Activated CD8-positive, alpha-beta memory T cell treated with anti-CD3 and anti-CD28 coated beads, Interleukin-2, amount 50 U/mL, for 24 hours (primary cell): ENCODE data around the gene NTNG1.

Source experiments
- DNase-seq: peaks from one replicate; pipeline ENCODE4 v3.0.0-alpha.2; 2020; ENCODE audit errors: extremely low read depth

The NTNG1 gene

DNA sequence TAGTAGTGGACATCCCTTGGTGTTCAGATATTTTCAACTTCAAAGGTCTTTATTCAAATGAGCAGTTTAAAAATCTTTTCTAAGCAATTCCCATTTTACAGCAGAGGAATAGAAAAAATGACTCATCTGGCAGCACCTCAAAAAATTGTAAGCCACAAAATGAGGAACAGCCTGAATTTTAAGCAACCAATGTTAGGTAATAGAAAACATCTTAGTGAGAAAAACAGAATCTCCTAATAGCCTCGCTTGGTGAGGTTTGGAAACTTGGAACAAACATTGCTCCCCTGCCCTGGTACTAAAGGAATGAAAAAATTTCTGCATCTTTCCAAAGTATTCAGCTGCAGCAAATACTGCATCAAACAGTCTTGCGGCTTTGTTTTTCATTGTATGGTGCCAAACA, 264.4 kb downstream of the NTNG1 start:
- DNase-seq, result no peak

DNA sequence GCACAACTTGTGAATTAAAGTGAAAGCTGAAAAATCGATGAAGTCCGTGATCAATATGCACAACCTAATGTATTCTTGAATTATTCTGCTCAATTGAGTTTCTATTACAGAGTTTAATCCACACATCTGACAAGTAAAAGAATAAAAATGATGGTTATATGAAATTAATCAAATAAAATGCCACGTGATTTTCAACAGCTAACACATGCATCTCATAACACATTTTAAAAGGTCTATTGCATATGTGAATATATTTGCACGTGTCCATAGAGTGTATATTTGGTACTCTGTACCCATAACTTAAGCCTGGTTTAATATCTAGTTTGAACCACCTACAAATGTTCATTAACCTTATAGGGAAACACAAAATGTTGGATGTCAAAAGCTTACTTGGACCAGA, 266.2 kb downstream of the NTNG1 start:
- DNase-seq, result no peak

DNA sequence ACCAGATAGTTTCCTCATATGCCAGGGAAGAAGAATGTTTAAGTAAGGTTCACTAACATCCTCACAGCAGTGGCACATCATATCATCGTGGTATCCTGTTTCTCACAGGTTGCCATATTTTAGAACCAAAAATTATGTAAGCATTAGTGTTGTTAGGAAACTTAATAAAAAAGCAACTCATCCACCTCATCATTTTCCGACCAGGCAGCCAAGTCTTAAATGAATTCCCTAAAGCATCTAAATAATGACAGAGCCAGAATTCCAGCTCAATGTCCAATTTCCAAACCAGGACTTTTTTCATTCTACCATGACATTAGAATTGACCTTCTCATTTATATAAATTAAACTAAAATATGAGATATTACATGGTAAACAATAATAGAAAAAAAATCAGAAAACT, 272.7 kb downstream of the NTNG1 start:
- DNase-seq, result no peak

DNA sequence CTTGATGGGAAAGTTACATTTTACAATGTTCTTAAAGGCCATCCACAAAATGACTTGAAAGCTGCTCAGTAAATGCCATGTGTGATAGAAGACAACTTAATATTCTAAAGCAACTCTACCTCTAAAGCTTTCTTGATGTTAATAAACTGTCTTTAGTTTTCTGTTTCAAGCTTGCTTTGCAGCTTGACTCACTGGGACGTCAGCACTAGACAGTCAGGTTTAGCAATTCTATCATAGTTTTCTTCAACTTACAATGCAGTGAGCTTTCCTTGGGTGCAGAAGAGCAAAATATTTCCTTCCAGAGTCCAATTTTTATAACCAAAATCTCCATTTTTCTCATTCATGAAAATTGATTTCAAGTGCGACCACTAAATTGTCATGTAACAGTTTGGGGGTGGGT, 273.1 kb downstream of the NTNG1 start:
- DNase-seq, result no peak

DNA sequence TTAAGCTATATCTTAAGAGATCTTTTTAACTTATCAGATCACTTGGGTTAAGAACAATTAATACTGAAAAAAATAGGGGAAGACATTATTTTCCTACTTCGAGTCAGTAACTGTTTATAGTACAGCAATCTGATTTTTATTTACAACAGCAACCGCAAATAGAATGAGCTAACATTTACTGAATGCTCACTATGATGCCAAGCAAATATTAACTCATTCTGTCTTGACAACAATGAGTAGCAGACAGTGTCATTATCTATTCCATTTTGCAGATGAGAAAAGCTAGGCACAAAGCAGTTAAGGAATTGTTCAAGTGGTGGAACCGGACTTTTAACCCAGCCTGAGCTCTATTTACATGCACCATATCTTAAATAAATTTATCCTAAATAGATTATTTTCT, 273.7 kb downstream of the NTNG1 start:
- no peak for DNase-seq

DNA sequence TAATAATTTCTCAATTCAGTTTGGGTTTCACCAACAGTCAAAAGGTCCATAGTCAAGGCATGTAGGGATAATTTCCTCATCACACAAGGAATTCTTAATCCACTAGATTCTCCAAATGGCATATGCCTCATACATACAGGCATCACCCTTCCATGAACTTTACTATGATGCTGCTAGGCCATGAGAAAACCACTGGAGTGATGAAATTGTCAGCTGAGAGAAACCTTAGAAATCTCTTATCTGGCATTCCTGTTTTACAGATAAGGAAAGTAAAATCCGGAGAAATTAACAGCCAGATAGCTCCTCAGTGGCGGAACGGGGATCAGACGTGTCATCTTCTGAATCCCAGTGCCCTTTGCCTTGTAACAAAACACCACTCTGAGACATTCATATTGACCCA, 274.4 kb downstream of the NTNG1 start:
- DNase-seq, result no peak

DNA sequence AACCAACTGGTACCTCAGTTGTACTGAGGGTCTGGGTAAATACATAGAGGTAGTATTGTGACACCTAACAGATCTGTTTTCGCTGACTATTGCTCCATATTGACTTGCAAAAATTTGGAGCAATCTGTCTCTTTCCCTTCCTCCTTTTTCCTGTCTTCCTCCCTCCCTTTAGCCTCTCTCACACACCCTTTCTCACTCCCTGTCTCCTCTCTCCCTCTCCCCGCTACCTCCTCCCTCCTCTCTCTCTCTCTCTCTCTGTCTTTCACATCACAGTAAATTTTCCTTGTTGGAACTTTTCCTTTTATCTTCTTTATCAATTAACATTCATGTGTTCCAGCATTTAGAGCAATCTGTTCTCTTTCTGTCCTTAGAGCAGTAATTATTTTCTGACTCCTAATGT, 278.2 kb downstream of the NTNG1 start:
- DNase-seq, result no peak

DNA sequence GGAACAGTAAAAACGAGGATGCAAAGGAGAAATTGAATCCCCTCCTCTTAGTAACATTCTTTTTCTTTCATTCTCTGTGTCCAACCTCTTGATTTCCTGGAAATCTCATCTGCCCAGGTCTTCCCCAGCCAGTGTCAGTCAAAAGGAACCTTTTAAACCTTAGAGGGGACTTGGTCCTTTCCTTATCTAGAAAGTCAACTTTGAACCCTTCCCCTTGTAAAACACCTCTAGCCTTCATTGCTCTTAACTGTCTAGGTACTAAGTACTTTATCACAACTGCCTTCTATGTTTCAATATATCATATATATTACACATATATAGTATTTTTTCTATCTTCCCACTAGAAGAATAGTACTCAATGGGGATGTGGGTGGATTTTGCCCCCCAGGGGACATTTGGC, 282.1 kb downstream of the NTNG1 start:
- no peak for DNase-seq

DNA sequence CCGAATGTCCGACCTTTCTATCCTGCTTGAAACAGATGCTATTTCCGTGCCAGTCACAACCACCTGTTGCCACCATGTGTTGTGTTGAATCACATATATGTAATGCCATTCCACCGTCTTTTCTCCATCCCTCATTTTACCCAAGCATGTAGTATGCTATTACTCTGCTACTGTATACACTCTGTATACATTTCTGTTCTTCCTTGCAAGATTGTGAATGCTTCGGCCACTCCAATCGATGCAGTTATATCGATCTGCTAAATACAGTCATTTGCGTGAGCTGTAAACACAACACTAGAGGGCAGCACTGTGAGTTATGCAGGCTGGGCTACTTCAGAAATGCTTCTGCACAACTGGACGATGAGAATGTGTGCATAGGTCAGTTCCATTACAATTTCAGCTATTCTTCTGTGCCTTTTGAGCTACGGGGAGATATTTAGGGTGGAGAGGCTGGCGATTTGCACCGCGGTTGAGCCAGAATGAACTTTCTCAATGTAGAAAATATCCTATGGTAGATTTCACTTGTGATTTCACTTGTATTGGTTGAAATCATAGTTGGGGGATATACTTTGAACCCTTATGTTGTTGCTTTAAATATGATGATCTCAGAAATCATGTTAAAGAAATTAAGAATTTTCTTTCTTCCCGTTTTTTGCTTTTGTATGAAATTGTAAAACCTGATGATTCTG, 289.8 kb downstream of the NTNG1 start:
- DNase-seq, result no peak

DNA sequence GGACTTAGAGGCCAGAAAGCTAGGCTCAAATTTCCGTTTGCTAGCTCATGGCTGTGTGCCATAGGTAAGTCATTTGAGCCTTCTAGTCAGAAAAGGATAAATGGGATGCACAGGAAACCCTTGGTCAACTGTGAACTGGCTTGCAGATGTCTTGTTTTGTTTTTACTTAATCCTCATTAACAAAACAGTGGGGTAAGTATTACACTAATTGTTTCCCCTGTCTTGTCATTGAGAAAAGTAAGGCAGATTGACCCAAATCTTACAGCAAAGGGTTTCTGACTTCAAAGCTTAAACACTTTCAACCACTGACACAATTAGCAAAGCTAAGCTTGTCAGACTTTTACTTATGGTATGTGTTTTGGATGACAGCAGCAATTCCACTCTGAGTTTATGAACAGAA, 291.3 kb downstream of the NTNG1 start:
- no peak for DNase-seq

DNA sequence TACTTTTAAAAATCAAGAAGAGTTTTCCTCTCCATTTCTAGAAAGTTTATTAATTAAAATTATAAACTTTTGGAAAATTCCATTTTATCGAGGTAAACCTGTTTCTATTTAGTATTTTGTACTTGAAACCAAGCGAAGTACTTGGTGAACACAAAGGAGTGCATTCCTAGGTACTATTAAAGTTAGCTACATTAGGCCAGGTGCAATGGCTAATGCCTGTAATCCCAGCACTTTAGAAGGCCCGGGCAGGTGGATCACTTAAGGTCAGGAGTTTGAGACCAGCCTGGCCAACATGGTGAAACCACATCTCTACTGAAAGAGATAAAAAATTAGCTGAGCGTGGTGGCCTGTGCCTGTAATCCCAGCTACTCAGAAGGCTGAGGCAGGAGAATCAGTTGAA, 292.2 kb downstream of the NTNG1 start:
- DNase-seq, result no peak

DNA sequence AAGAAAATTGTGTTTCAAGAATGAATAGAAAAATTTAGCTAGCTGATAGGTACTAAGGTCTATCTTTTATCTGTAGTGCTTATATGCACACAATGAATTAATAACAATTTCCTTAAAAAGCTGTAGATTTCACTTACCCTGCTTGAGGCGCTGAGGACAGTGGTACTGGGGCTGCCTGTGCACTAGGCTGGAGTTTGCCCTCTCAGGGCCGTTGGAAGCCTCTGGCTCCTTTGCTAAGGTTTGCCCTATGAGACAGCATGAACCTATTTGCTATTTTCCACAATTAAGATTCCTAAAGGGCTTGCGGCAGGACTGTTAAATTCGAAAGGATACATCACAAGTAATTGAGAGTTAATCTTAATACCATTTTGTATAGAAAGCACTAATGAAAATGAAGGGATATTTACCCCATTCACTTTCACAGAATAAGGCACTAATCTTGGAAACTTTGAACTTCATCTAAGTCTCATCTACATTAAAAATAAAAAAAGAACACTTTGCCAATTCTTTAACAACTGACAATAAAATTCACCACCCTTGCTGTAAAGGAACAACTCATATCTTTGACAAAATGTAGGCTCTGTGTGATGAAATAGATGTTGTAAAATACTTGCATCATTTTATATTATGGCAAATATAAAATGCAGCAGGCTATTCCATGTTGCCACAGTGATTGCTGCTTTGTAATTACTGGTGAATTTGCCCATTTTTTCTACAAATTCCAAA, 293.0 kb downstream of the NTNG1 start:
- no peak for DNase-seq

DNA sequence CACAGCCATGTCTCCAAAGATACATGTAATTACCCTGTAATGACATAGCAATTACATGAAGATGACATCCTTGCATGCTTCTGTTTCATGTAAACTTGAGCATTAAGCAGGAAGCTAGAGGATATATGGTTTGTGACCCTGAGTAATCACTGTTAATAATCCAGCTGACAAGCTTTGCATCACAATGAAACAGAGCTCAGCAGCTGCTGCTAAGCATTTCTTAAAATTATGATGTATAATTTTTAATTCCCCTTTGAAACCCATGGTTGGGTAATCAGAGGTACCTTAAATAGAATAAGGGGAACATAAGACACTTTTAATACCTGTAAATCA, 293.5 kb downstream of the NTNG1 start:
- DNase-seq, result no peak

DNA sequence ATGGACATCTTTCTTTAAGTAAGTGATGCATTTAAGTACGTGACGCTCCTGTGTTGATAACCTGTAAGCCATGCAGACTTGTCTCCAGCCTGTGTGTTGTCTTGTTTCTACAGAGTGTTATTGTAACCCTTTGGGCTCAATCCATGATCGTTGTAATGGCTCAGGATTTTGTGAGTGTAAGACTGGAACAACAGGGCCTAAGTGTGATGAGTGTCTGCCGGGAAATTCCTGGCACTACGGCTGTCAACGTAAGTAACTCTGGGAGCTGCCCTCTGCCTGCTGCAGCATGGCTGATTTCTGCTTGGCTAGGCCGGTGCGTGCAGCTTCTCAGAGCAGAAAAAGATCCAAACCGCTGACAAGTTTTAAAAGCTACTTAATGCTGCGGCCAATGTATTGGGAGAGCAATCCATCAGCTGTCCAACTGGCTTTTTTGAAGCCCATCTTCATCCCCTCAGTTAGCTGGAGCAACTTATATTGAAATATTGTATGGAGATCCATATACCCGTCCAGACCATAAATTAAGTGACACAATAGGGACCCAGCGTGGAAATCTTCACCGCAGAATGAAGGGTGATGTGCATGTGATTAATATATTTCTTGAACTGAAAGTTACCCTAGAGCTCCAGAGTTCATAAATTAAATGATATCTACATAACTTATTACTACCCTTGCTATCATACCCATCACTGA, 295.9 kb downstream of the NTNG1 start:
- no peak for DNase-seq

DNA sequence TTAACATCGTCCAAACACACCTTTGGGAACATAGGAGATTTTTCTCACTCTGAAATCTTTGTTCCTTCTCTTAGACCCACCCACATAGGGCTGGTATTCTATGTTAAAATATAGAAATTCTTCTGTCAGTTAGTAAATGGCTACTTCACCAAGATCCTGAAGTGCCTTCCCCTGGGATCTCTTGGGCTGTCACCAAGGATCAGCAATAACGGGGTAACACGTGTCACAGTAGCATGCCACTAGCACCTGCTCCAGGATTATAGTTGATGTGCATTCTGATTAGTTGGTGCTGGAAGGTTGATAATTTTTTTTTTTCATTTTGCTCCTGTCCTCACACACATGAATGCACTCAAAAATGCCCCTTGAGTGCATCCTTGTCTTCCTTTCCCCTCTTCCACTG, 298.7 kb downstream of the NTNG1 start:
- DNase-seq, result no peak

DNA sequence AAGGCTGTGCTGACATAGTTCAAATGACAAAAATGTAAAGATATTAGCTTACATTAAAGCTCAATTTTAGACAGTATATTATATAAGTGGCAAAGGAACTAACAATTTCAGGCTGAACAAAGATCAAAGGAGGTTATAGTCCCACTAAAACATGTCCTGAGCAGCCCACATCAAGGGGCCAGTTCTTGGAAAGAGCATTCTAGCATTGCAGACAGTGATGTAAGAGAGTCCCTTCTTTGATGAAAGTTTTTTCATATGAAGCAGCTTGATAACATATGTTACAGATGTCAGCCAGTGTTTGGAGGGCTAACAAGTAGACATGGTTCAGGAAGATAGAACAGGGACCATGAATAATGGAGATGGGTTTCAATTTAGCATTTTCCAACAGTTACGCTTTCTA, 301.7 kb downstream of the NTNG1 start:
- DNase-seq, result no peak

DNA sequence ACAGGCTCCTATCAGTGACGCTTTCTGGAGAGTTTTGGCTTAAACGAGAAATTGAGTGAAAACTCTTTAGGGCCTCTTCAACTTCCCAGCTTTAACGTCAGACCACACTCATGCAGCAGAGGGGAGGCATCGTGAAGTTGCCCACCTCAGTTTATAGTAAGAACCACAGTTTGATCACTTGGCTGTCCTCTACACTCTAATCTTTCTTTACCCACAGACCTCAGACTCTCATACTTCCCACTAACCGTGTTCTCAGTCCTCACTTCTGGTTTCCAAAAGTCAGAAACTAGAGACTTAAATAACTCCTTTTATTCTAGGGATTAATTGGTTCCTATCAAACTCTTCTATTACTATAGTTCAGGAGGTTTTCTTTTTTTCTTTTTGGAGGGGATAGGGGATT, 302.2 kb downstream of the NTNG1 start:
- no peak for DNase-seq

DNA sequence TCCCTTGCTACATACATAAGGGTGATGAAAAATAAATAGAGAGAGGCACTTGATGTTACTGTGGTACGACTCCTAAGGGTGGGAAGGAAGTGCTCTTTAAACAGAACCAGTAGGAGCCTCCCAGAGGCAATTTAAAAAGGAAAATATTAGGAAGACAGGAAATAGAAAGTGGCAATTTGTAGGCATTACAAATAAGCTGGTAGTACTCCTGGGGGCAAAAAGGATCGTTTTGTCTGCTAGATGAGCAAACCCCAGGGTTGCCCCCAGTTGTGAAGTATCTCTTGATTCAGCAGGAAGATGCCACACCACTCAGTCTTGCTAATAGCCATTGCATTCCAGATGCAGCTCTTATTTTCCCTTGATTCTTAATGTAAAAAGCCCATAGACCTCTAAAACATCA, 303.0 kb downstream of the NTNG1 start:
- no peak for DNase-seq

DNA sequence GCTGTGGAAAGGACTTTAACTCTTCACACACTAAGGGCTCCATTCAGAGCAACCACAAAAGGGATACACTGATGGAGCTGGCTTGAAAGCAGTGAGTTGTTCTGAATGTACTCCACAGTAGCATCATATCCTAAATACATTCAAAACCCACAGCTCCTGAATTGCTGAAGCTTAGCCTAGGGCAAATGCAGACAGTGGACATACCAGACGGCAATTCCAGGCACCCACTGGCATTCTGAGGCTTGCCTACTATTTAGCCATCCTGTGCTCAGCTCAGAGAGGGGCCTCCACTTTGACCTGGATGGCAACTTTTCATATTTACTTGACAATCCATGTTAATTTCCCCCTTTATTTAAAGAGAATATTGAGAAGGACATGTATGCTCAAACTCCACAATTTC, 303.5 kb downstream of the NTNG1 start:
- no peak for DNase-seq

DNA sequence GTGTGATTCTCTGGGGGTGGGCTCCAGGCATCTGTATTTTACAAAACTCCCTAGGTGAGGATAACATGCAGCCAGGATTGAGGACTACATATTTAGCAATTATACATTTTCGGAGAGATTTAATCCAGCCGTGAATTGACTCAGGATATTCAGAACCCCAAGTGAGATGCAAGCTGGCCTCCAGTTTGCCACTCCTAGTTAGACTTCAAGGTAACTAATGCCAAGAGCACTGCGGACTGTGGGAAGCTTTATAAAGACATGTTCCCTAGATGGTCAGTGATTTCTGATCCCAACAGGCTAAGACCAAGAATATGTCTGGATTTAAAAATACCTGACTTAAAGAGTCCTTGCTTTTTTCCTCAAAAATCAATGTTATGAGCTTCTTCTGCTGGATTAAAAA, 308.5 kb downstream of the NTNG1 start:
- DNase-seq, result no peak

DNA sequence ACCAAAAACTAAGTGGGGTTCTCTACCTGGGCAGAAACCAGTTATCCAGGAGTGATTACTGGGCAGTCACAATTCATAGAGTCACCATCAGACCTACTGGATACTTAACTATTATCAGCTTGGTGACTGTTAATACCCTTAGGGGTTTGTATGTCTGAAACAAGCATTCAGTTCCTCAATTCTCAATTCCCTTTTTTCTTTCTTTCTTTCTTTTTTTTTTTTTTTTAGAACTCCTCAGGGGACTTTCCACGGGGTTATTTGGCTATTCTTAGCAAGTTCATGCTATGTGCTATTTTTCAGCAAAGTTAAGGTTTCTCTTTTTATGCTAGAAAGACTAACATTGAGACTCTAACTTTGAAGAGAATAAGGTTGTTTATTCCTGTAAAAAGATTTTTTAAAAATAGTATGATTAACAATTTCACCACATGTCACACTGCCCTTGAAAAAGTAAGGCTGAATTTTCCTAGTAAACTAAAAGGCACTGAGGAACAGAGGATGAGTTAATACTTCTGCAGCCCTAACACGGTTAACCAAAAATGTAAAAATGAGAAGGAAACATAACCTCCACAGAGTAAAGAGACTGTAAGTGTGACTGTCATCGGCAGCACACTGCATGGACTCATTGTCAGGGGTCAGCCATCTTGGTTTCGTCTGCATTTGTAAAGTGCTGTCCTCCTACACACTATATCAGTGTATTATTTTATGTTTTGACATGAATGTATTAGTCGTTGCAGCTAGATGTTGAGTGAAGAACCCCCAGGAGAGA, 310.2 kb downstream of the NTNG1 start:
- no peak for DNase-seq

DNA sequence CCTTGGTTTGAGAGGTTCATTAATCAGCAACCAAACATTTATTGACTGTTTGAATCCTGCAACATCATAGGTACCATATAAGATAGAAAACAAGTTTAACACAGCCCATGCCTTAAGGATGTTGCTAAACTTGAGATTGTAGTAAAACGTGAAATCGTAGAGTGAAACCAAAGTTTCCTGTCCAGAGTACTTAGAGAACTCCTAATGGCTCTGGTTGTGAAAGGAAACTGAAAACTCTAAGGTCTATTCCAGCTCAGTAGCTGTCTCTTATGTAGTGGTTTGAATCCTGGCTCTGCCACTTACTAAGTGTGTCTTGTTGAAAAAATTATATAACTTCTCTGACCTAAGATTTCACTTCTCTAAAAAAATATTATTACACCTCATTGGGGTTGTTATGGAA, 310.9 kb downstream of the NTNG1 start:
- no peak for DNase-seq

DNA sequence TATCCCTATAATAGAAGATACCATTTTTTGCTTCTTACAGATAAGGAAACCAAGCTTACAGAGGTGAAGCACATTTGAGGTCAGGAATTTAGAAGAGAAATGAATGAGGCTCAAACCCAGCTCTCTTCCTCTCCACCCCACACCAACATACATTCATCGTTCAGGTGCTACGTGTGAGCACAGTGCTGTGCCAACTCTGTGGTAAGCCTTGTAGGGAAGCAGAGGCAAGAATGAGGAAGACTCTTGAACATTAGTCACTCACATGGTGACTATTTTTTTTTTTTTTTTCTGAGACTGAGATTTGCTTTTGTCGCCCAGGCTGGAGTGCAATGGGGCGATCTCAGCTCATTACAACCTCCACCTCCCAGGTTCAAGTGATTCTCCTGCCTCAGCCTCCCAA, 314.0 kb downstream of the NTNG1 start:
- DNase-seq, result no peak
